CD14-positive monocyte (primary cell): Measurements from ENCODE around the gene ZFP92. TPM values are rescaled to one million over a fixed set of nuclear protein-coding genes. Genes with fewer than 3 reads are reported as not detected.

Experiments used
- DNase-seq, 3 donors: peaks; one replicate each; pipeline ENCODE4 v3.0.0-alpha.2; 2011 to 2022
- H2AFZ ChIP-seq: 2 replicates; pipeline ENCODE4 v1.6.0; 2012; ENCODE audit warnings: mild to moderate bottlenecking, low read depth, low read length, inconsistent platforms; ENCODE audit not compliant: insufficient read depth, poor library complexity, severe bottlenecking
- H3K27ac ChIP-seq, 2 donors: 1 replicate in 1 of 2; 2 replicates in 1 of 2; pipeline ENCODE4 v1.5.1; 2012 to 2013; ENCODE audit warnings: low read length in 2 of 2, control low read depth in 1 of 2, inconsistent platforms in 1 of 2, low read depth in 1 of 2, mild to moderate bottlenecking in 1 of 2
- H3K27me3 ChIP-seq, 2 donors: one replicate each; pipeline versions ENCODE4 v1.6.0 to v1.6.1; 2011 to 2013; ENCODE audit warnings: low read length in 2 of 2; ENCODE audit not compliant: control insufficient read depth in 2 of 2, insufficient read depth in 2 of 2
- H3K36me3 ChIP-seq, 2 donors: replicated peaks in 1 of 2; 1 replicate in 1 of 2; 2 replicates in 1 of 2; pipeline versions ENCODE4 v1.5.1 to v1.6.1; 2012 to 2013; ENCODE audit warnings: low read length in 2 of 2, control low read depth in 1 of 2, inconsistent platforms in 1 of 2, mild to moderate bottlenecking in 1 of 2; ENCODE audit not compliant: insufficient read depth in 2 of 2, control insufficient read depth in 1 of 2
- H3K4me1 ChIP-seq, 2 donors: 1 replicate in 1 of 2; 2 replicates in 1 of 2; pipeline versions ENCODE4 v1.5.1 to v1.6.1; 2012 to 2013; ENCODE audit warnings: low read length in 2 of 2, control low read depth in 1 of 2, inconsistent platforms in 1 of 2, mild to moderate bottlenecking in 1 of 2, moderate library complexity in 1 of 2; ENCODE audit not compliant: insufficient read depth in 2 of 2, control insufficient read depth in 1 of 2
- H3K4me2 ChIP-seq: replicated peaks from 2 replicates; pipeline ENCODE3; 2012; ENCODE audit warnings: low read length, moderate library complexity, mild to moderate bottlenecking; ENCODE audit not compliant: poor library complexity, severe bottlenecking; ENCODE audit errors: extremely low read depth
- H3K4me3 ChIP-seq, 3 experiments: fragments of 200-600 bp in 1 of 3; sonication (generic) in 1 of 3; replicated peaks in 1 of 3; 1 replicate in 2 of 3; 2 replicates in 1 of 3; pipeline ENCODE4 v1.5.1; 2011 to 2013; ENCODE audit warnings: low read length in 3 of 3, mild to moderate bottlenecking in 3 of 3, control low read depth in 2 of 3, low read depth in 2 of 3, inconsistent platforms in 1 of 3, moderate library complexity in 1 of 3
- H3K79me2 ChIP-seq: 2 replicates; pipeline ENCODE4 v1.6.0; 2012; ENCODE audit warnings: mild to moderate bottlenecking, control low read depth, inconsistent platforms, low read length, moderate library complexity; ENCODE audit not compliant: insufficient read depth
- H3K9ac ChIP-seq: 2 replicates; pipeline ENCODE4 v1.6.0; 2017; ENCODE audit warnings: low read length, mild to moderate bottlenecking; ENCODE audit not compliant: insufficient read depth, poor library complexity, severe bottlenecking
- H3K9me3 ChIP-seq, 2 donors: replicated peaks in 1 of 2; 1 replicate in 1 of 2; 2 replicates in 1 of 2; pipeline versions ENCODE4 v1.5.1 to v1.6.1; 2012 to 2013; ENCODE audit warnings: low read length in 2 of 2, control low read depth in 1 of 2; ENCODE audit not compliant: control insufficient read depth in 1 of 2, insufficient read depth in 1 of 2
- H4K20me1 ChIP-seq: 2 replicates; pipeline ENCODE4 v1.6.0; 2012; ENCODE audit warnings: mild to moderate bottlenecking, low read length, control low read depth, moderate library complexity; ENCODE audit not compliant: insufficient read depth
- H3K27ac Mint-ChIP-seq, 7 donors: one replicate each; pipeline ENCODE4 v1.8.0; 2020; ENCODE audit warnings: mild to moderate bottlenecking in 7 of 7, mixed read lengths in 7 of 7, moderate library complexity in 6 of 7, inconsistent platforms in 2 of 7
- H3K27me3 Mint-ChIP-seq, 3 donors: one replicate each; pipeline ENCODE4 v1.8.0; 2021 to 2022; ENCODE audit warnings: low read depth in 3 of 3, mild to moderate bottlenecking in 3 of 3, mixed read lengths in 3 of 3, moderate library complexity in 3 of 3, inconsistent platforms in 1 of 3
- H3K36me3 Mint-ChIP-seq, 2 donors: one replicate each; pipeline ENCODE4 v1.8.0; 2020; ENCODE audit warnings: mixed read lengths in 2 of 2, inconsistent platforms in 1 of 2, mild to moderate bottlenecking in 1 of 2
- H3K4me1 Mint-ChIP-seq: one replicate; pipeline ENCODE4 v1.8.0; 2020; ENCODE audit warnings: mild to moderate bottlenecking, mixed read lengths
- H3K4me3 Mint-ChIP-seq, 2 donors: one replicate each; pipeline ENCODE4 v1.8.0; 2020; ENCODE audit warnings: mild to moderate bottlenecking in 2 of 2, mixed read lengths in 2 of 2, moderate library complexity in 1 of 2
- H3K9me3 Mint-ChIP-seq, 7 donors: one replicate each; pipeline ENCODE4 v1.8.0; 2020 to 2022; ENCODE audit warnings: mixed read lengths in 7 of 7, mild to moderate bottlenecking in 6 of 7, moderate library complexity in 6 of 7, inconsistent platforms in 2 of 7
- CTCF ChIP-seq: fragments of 200-600 bp; IDR thresholded peaks from one replicate; pipeline ENCODE4 v1.8.0; 2022; ENCODE audit warnings: antibody characterized with exemption, mild to moderate bottlenecking
- WGBS: methylation state at CpG from one replicate; pipeline ENCODE4 v1.1.5; 2013; ENCODE audit warnings: missing lambda C conversion rate; ENCODE audit not compliant: insufficient coverage; 5-methylcytosine and 5-hydroxymethylcytosine counted together
- intact Hi-C, 2 donors: fragments of 100-400 bp; cut with micrococcal nuclease; formaldehyde crosslinking; loops; one replicate each; pipeline versions ENCODE4 v1.15.0 to v1.15.1; 2023
- polyA plus RNA-seq, 3 donors: library from polyadenylated mRNA; depleted of rRNA in 1 of 3; unstranded in 2 of 3; stranded (reverse) in 1 of 3; fragments of 300-500 nt in 2 of 3; fragments of >200 nt in 1 of 3; fragmentation: Illumina TruSeq in 2 of 3; gene quantifications; 1 replicate in 2 of 3; 2 replicates in 1 of 3; pipeline ENCODE4 v1.2.3, GENCODE V29; 2012 to 2021

The ZFP92 gene
- polyA plus RNA-seq, 3 donors, result 0.04 to 0.96 (median 0.13) TPM

DNA sequence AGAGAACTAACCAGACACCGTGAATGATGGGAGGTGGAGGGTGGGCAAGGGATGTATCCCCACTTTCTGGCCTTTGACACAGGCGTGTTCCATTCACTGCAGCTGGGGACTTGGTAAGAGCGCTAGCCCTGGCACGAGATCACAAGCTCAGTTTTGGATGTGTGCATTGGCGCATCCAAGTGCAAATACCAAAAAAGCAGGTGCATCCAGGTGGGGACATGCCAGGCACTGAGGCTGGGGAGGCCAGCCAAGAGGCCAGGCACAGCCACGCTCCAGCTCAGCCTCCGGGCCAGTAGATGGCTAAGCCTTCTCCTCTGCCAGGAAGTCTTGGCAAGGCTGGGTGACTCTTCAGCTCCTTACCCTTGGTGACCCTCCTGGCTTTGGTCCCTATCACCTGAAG, 4.4 kb upstream of the ZFP92 start:
- no peak overlapping the region for H3K9ac ChIP-seq

DNA sequence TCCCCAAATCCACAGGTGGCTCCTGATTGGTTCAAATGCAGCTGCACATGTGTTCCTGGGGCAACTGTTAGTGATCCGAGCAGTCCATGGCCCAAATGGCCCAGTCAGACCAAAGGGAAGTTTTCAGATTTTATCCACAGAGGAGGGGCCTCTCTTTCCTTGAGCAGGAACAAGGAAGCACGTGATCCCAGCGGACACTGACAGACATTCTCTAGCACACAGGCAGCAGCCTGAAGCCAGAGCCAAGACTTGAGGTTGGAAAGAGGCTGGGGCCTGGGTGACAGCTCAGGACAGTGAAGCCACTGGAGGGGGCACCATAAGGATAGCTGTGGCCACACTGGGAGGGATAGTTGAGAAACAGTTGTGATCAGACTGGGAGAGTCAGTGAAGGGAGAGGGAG, 3.5 kb upstream of the ZFP92 start:
- H3K9me3 ChIP-seq, result no peaks in the 10 kb centered on the region
- Mint-ChIP-seq H3K27me3 (peaks cover 0 to 9% (median 8%) of the 10 kb centered on the region in 3 donors), H3K27ac (no peak overlapping the region), H3K4me3 (no peak overlapping the region), H3K4me1 (peaks cover 17% of the 10 kb centered on the region), H3K9me3 (peaks cover 0 to 1% (median 0%) of the 10 kb centered on the region in 7 donors), H3K36me3 (no peaks in the 10 kb centered on the region)
- no peaks in the 10 kb centered on the region for H3K79me2 ChIP-seq
- no peak for DNase-seq
- no peak overlapping the region for H3K27ac ChIP-seq
- H3K4me2 ChIP-seq, result no peak overlapping the region
- no peak for TF ChIP-seq CTCF
- H3K4me3 ChIP-seq, result no peak overlapping the region
- H4K20me1 ChIP-seq, result no peaks in the 10 kb centered on the region
- H3K9ac ChIP-seq, result no peak overlapping the region
- H3K27me3 ChIP-seq, result no peaks in the 10 kb centered on the region
- WGBS, result 86% methylated on average over 1 of the region's 3 CpGs
- intact Hi-C loops, result no loop called here
- H3K36me3 ChIP-seq, result no peaks in the 10 kb centered on the region
- H3K4me1 ChIP-seq, result peaks cover 12 to 13% of the 10 kb centered on the region in 2 donors
- H2AFZ ChIP-seq, result no peak overlapping the region

More for the DNA sequence above, 4.4 kb upstream of the ZFP92 start:
- H3K27ac ChIP-seq, result no peak overlapping the region
- Mint-ChIP-seq H3K36me3 (no peaks in the 10 kb centered on the region), H3K27me3 (peaks cover 0 to 12% (median 2%) of the 10 kb centered on the region in 3 donors), H3K4me3 (peak overlapping the region in 1 of 2 donors; percentile 37), H3K4me1 (peaks cover 10% of the 10 kb centered on the region), H3K9me3 (peaks cover 0 to 1% (median 0%) of the 10 kb centered on the region in 7 donors), H3K27ac (peak overlapping the region in 1 of 7 donors; percentile 23)
- H3K9me3 ChIP-seq, result no peaks in the 10 kb centered on the region
- no peaks in the 10 kb centered on the region for H3K36me3 ChIP-seq
- no peaks in the 10 kb centered on the region for H3K79me2 ChIP-seq
- no peak for TF ChIP-seq CTCF
- H3K4me2 ChIP-seq, result no peak overlapping the region
- WGBS, result 100% methylated on average over 5 of the region's 7 CpGs
- H3K27me3 ChIP-seq, result no peaks in the 10 kb centered on the region
- H3K4me1 ChIP-seq, result peaks cover 4% of the 10 kb centered on the region in 2 donors
- no peak overlapping the region for H2AFZ ChIP-seq
- no peak for DNase-seq
- H3K4me3 ChIP-seq, result no peak overlapping the region
- no peaks in the 10 kb centered on the region for H4K20me1 ChIP-seq
- intact Hi-C loops, result no loop called here
